AG04450 (cell line): Measurements from ENCODE around the gene MYL5. TPM values are rescaled to one million over a fixed set of nuclear protein-coding genes. Genes with fewer than 3 reads are reported as not detected.

Experiments
- CTCF ChIA-PET: fragments of 300-600, 350-600 bp; formaldehyde crosslinking; extraction: SDS; loops from one replicate; lab custom pipeline; 2022; ENCODE audit warnings: antibody characterized with exemption, inconsistent platforms; lab: Charles Lee
- POLR2A ChIA-PET: fragments of 350-600 bp; formaldehyde crosslinking; extraction: SDS; loops from one replicate; lab custom pipeline; 2021; ENCODE audit warnings: antibody characterized with exemption, inconsistent platforms; lab: Yijun Ruan, JAX
- DNase-seq: peaks from one replicate; pipeline ENCODE4 v3.0.0-alpha.2; 2011; ENCODE audit warnings: low read depth, low spot score
- H3K27ac ChIP-seq: one replicate; pipeline ENCODE4 v1.5.1; 2012; ENCODE audit warnings: low read depth, low read length, control low read depth
- H3K27me3 ChIP-seq: one replicate; pipeline ENCODE4 v1.6.0; 2012; ENCODE audit warnings: low read length; ENCODE audit not compliant: control insufficient read depth, insufficient read depth
- H3K4me3 ChIP-seq: 2 replicates; pipeline ENCODE4 v1.5.1; 2011; ENCODE audit warnings: mild to moderate bottlenecking, low read depth, low read length, control low read depth
- H3K9me3 ChIP-seq: 2 replicates; pipeline ENCODE4 v1.5.1; 2012; ENCODE audit warnings: low read length; ENCODE audit not compliant: control insufficient read depth, insufficient read depth
- polyA plus RNA-seq: library from polyadenylated mRNA; depleted of rRNA; stranded (reverse); fragments of >200 nt; gene quantifications from 2 replicates; pipeline ENCODE4 v1.2.3, GENCODE V29; 2011
- TF ChIP-seq, protein P1 (sequence below): IDR thresholded peaks from 2 replicates; pipeline ENCODE4 v1.5.1; 2011; ENCODE audit warnings: low read depth, low read length, control low read depth, inconsistent platforms

Gene MYL5
- polyA plus RNA-seq, 1 experiment = 12.3 TPM

DNA sequence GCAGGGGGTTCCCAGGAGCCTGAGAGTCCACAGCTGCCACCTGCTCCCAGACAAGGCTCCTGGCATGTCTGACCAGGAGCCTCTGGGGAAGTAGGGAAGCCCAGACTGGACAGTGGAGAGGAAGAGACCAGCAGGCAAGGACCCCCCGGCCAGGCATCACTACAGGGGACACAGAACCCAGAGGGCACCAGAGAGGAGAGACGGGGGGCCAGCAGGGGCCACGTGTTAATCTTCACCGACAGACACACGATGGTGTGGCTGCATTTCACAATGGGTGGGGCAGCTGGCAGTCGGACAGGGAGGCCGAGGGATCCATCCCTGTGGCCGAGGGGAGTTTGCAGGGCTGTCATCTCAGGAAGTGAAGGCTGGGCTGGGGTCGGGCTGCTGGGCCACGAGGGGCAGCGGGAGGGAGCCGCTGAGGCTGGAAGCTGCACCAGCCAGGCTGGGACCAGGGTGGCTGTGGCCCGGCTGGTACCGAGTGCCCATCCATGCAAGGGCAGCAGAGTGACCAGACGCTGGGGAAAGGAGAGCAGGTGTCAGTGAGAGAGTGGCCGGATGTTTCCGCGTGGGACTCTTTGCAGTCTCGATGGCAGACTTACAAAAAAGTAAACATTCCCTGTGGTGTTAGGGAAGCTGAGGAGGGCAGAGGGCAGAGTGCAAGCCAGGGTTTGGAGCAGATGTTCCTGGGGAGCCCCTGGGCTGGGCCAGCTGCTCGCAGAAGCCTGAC, 44.3 kb upstream of the MYL5 start:
- no peak for DNase-seq
- TF ChIP-seq, protein P1, sequence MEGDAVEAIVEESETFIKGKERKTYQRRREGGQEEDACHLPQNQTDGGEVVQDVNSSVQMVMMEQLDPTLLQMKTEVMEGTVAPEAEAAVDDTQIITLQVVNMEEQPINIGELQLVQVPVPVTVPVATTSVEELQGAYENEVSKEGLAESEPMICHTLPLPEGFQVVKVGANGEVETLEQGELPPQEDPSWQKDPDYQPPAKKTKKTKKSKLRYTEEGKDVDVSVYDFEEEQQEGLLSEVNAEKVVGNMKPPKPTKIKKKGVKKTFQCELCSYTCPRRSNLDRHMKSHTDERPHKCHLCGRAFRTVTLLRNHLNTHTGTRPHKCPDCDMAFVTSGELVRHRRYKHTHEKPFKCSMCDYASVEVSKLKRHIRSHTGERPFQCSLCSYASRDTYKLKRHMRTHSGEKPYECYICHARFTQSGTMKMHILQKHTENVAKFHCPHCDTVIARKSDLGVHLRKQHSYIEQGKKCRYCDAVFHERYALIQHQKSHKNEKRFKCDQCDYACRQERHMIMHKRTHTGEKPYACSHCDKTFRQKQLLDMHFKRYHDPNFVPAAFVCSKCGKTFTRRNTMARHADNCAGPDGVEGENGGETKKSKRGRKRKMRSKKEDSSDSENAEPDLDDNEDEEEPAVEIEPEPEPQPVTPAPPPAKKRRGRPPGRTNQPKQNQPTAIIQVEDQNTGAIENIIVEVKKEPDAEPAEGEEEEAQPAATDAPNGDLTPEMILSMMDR = no peak
- no peaks in the 10 kb centered on the region for H3K27me3 ChIP-seq
- ChIA-PET CTCF (no interaction called here), POLR2A (no interaction called here)
- H3K27ac ChIP-seq = no peak overlapping the region
- no peak overlapping the region for H3K4me3 ChIP-seq
- peaks cover 84% of the 10 kb centered on the region for H3K9me3 ChIP-seq

DNA sequence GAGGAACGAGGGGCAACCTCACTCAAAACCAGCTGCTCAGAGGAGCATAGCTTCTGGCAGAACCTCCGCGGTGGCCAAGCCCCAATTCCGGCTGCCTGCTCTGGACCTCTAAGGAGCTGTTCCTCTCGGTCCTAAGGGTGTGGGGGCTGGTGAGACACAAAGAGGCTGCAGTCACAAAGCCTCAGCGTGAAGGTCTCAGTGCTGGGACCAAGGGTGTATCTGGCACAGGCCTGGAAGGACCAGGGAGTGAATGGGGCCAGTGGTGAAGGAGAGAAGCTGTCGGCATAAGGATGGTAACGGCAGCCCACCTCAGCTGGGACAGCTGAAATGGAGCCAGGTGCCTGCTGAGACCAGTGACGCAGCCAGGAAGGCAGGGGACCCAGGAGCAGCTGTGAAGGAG, 43.7 kb upstream of the MYL5 start:
- no peak for DNase-seq
- ChIA-PET POLR2A (no interaction called here), CTCF (no interaction called here)
- Histone ChIP-seq H3K27ac (no peak overlapping the region), H3K4me3 (no peak overlapping the region), H3K9me3 (peaks cover 84% of the 10 kb centered on the region), H3K27me3 (no peaks in the 10 kb centered on the region)
- TF ChIP-seq, protein P1 = no peak

DNA sequence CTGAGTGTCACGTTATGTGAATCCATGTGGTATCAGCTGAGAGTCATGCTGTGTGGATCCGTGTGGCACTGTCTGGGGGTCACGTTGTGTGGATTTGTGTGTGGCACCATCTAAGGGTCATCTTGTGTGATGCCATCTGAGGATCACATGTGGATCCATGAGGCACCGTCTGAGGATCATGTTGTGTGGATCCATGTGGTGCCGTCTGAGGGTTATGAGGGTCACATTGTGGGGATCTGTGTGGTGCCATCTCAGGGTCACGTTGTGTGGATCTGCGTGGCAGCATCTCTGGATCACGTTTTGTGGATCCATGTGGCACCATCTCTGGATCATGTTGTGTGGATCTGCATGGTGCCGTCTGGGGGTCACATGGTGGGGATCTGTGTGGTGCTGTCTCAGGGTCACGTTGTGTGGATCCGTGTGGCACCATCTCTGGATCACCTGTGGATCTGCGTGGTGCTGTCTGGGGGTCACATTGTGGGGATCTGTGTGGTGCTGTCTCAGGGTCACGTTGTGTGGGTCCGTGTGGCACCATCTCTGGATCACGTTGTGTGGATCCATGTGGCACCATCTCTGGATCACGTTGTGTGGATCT, 42.0 kb upstream of the MYL5 start:
- CTCF ChIA-PET = no interaction called here
- Histone ChIP-seq H3K4me3 (no peak overlapping the region), H3K27ac (no peak overlapping the region), H3K27me3 (no peaks in the 10 kb centered on the region), H3K9me3 (peaks cover 82% of the 10 kb centered on the region)
- TF ChIP-seq, protein P1 = no peak
- no peak for DNase-seq
- POLR2A ChIA-PET = no interaction called here

DNA sequence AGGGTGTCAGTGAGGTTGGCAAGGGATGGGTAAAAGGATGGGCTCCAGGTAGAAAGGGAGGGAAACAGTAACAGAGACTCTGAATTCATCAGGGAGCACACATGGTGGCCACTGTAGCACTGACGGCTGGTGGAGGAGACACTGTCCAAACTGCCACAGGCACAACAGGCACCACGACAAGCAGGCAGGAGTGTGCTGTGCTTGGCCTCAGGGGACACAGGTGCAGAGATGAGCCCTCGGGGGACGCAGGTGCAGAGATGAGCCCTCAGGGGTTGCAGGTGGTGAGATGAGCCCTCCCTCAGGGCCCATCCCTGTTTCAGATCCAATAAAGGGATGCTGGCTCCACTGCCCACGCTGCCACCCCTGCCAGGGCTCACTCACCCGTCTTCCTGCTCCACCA, 41.4 kb upstream of the MYL5 start:
- CTCF ChIA-PET = no interaction called here
- POLR2A ChIA-PET = no interaction called here
- Histone ChIP-seq H3K4me3 (no peak overlapping the region), H3K27me3 (no peaks in the 10 kb centered on the region), H3K9me3 (peaks cover 82% of the 10 kb centered on the region), H3K27ac (no peak overlapping the region)
- TF ChIP-seq, protein P1 = no peak
- no peak for DNase-seq

DNA sequence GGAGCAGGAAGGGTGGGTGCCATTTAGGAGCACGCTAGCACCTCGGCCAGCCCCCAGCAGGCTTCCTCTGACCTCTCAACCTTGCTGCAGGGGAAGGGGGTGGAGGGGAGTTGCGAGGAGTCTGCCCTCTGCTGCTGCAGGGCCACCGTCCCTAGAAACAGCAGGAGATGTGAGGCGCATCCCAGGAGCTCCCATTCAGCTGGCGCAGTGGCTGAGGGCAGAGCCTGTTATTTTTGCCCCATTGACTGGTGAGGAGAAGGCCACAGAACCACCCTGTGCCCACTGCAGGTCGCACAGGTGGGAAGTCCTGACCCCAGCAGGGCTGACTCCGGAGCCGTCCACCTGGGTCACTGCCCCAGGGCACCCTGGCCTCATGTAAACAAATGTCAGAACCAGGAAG, 40.9 kb upstream of the MYL5 start:
- peaks cover 77% of the 10 kb centered on the region for H3K9me3 ChIP-seq
- H3K27me3 ChIP-seq = no peaks in the 10 kb centered on the region
- H3K27ac ChIP-seq = no peak overlapping the region
- H3K4me3 ChIP-seq = no peak overlapping the region
- TF ChIP-seq, protein P1 = no peak
- ChIA-PET CTCF (no interaction called here), POLR2A (no interaction called here)
- no peak for DNase-seq
